Duodenal mucosa (tissue), 2 donors: ENCODE results near the gene PCGF5.

Experiments
- H3K27ac ChIP-seq: one replicate; pipeline ENCODE4 v1.7.0; 2013; ENCODE audit warnings: low read depth, low read length
- H3K27me3 ChIP-seq, 2 donors: one replicate each; pipeline ENCODE4 v1.7.0; 2013; ENCODE audit warnings: low read length in 2 of 2, control low read depth in 1 of 2; ENCODE audit not compliant: insufficient read depth in 2 of 2, control insufficient read depth in 1 of 2
- H3K36me3 ChIP-seq, 2 donors: one replicate each; pipeline ENCODE4 v1.7.0; 2013; ENCODE audit warnings: low read length in 2 of 2, control low read depth in 1 of 2; ENCODE audit not compliant: insufficient read depth in 2 of 2, control insufficient read depth in 1 of 2
- H3K4me1 ChIP-seq, 2 donors: one replicate each; pipeline ENCODE4 v1.7.0; 2013; ENCODE audit warnings: low read length in 2 of 2, control low read depth in 1 of 2; ENCODE audit not compliant: insufficient read depth in 2 of 2, control insufficient read depth in 1 of 2
- H3K4me3 ChIP-seq, 2 donors: one replicate each; pipeline ENCODE4 v1.7.0; 2013; ENCODE audit warnings: low read length in 2 of 2, low read depth in 1 of 2
- H3K9ac ChIP-seq, 2 donors: one replicate each; pipeline ENCODE4 v1.7.0; 2013; ENCODE audit warnings: low read length in 2 of 2, low read depth in 1 of 2
- H3K9me3 ChIP-seq, 2 donors: one replicate each; pipeline ENCODE4 v1.7.0; 2013; ENCODE audit warnings: low read length in 2 of 2, control low read depth in 1 of 2; ENCODE audit not compliant: control insufficient read depth in 1 of 2

PCGF5 gene

DNA sequence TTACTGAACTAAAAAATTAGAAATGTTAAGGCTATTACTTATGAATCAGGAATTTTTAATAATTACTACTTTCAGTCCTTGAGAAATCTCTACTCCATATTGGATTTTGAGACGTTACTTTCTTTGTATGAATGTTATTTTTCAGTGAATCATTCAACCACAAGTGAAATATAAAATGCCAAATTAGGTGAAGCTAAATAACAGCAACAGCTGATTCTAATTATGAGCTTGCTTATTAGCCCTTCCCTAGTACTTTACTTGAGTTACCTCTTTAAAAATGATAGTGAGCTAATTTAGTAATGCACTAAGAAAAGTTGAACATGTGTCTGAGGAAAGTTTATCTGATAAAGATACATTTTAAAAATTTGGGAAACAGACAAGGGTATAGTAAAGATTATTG lies 51.4 kb downstream of the PCGF5 start:
- H3K4me3 ChIP-seq, result no peak overlapping the region
- no peaks in the 10 kb centered on the region for H3K9me3 ChIP-seq
- no peaks in the 10 kb centered on the region for H3K4me1 ChIP-seq
- peaks cover 0 to 11% of the 10 kb centered on the region in 2 donors for H3K36me3 ChIP-seq
- no peak overlapping the region for H3K9ac ChIP-seq
- H3K27ac ChIP-seq, result no peak overlapping the region
- H3K27me3 ChIP-seq, result no peaks in the 10 kb centered on the region

DNA sequence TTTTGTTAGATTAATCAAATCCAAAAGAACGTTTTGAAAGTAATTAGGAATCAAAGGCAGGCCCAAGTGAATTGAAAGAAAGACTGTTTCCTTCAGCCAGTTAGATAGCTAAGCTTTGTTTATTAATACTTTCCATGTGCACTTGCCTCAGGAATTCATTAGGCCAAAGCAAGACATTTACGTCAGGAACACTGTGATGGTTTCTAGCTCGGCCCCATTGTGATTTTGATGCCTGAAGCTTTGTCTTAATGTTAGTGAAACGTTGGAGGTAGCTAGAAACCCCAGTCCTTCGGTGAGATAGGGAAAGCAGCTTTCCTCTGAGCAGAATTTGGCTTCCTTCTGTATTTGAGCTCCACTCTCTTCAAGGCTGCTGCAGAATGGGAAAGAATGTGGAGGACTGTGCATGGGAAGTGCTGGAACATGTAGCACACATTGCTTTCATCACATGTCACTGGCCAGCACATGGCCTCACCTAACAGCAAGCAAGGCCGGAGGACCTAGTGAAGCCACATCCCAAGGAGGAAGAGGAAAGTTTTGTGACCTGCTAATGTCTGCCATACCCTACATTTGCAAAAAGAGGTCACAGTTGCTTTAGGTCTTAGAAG lies 64.1 kb downstream of the PCGF5 start:
- Histone ChIP-seq H3K27ac (no peak overlapping the region), H3K9me3 (no peaks in the 10 kb centered on the region)

DNA sequence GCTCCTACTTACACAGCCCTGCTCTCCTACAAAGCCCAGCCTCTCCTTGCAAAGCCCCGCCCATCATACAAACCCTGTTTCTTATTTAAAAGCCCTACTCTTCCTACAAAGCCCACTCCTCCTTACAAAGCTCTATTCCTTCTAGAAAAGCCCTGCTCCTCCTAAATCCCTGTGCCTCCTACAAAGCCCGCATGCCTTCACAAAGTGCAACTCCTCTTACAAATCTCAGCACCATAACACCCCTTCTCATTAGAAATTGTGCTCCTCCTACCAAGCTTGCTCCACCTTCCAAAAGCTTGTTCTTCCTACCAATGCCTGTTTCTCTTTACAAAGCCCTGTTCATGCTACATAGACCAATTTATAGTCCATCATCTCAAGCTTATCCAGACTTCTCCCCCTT lies 66.1 kb downstream of the PCGF5 start:
- H3K9me3 ChIP-seq, result no peaks in the 10 kb centered on the region

More for the DNA sequence above, 64.1 kb downstream of the PCGF5 start:
- Histone ChIP-seq H3K36me3 (peaks cover 0 to 6% of the 10 kb centered on the region in 2 donors), H3K9ac (no peak overlapping the region), H3K4me1 (no peaks in the 10 kb centered on the region), H3K4me3 (no peak overlapping the region), H3K27me3 (no peaks in the 10 kb centered on the region)

DNA sequence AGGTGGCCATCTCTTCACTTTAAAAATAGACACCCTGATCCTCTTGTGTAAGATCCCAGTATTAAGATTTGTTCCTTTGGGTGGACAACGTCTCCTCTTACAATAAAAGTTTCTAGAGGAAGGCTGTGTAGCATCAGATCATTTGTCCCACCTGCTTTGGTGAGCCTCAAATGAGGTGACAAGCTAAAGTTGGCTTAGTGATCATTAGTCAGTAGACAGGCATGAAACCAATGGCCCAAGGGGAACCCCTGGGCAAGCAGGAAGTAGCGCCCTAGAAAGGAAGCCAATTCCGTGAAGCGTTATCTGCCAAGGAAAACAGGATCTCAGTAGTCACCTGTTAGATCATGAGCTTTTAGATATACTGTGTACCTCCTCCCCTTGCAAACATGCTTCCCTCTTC lies 66.8 kb downstream of the PCGF5 start:
- no peaks in the 10 kb centered on the region for H3K27me3 ChIP-seq
- no peak overlapping the region for H3K27ac ChIP-seq
- peaks cover 0 to 6% of the 10 kb centered on the region in 2 donors for H3K36me3 ChIP-seq
- H3K4me3 ChIP-seq, result no peak overlapping the region
- H3K9me3 ChIP-seq, result no peaks in the 10 kb centered on the region
- H3K9ac ChIP-seq, result no peak overlapping the region
- no peaks in the 10 kb centered on the region for H3K4me1 ChIP-seq

More for the DNA sequence above, 66.1 kb downstream of the PCGF5 start:
- H3K9ac ChIP-seq, result no peak overlapping the region
- H3K27ac ChIP-seq, result no peak overlapping the region
- peaks cover 0 to 6% of the 10 kb centered on the region in 2 donors for H3K36me3 ChIP-seq
- H3K4me1 ChIP-seq, result no peaks in the 10 kb centered on the region
- no peaks in the 10 kb centered on the region for H3K27me3 ChIP-seq
- H3K4me3 ChIP-seq, result no peak overlapping the region

DNA sequence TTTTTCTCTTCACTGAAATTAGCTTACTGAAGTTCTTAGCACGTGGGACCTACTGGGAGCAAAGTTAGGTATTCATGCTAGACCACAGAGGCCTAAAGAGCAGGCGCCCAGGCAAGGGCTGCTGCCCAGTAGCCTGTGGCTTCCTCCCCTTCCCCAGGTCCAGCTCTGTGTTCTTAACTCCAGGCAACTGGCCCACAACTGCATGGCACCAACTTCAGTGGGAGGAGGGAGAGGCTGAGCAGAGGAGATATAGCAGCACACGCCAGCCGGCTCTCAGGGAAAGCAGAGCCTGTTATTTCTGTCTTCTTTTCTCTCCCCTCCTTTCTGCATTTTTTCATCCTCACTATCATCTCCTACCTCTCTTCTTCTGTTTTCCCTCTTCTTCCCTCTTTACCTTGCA lies 67.4 kb downstream of the PCGF5 start:
- Histone ChIP-seq H3K9ac (no peak overlapping the region), H3K4me3 (no peak overlapping the region), H3K9me3 (no peaks in the 10 kb centered on the region), H3K27ac (no peak overlapping the region), H3K27me3 (no peaks in the 10 kb centered on the region), H3K4me1 (no peaks in the 10 kb centered on the region), H3K36me3 (peaks cover 0 to 6% of the 10 kb centered on the region in 2 donors)

DNA sequence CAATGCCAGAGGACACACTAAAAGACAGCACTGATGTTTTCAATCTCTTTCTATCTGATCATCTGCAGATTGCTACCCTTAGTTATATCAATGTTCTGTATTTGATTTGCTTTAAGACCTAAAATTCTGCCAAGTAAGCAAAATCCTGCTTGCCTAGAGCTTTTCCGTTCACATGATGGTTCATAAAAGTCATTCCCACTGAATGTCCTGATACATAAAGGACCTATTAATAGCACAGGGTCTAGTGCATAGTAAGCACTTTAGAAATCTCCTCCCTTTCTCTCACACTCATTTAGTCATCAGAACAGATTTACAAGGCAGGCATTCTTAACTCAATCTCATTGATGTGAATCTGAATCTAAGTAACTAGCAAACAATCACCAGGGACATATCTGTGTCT lies 68.8 kb downstream of the PCGF5 start:
- no peaks in the 10 kb centered on the region for H3K4me1 ChIP-seq
- no peaks in the 10 kb centered on the region for H3K9me3 ChIP-seq
- H3K4me3 ChIP-seq, result no peak overlapping the region
- H3K36me3 ChIP-seq, result peaks cover 0 to 6% of the 10 kb centered on the region in 2 donors
- H3K9ac ChIP-seq, result no peak overlapping the region
- H3K27ac ChIP-seq, result no peak overlapping the region
- H3K27me3 ChIP-seq, result no peaks in the 10 kb centered on the region

DNA sequence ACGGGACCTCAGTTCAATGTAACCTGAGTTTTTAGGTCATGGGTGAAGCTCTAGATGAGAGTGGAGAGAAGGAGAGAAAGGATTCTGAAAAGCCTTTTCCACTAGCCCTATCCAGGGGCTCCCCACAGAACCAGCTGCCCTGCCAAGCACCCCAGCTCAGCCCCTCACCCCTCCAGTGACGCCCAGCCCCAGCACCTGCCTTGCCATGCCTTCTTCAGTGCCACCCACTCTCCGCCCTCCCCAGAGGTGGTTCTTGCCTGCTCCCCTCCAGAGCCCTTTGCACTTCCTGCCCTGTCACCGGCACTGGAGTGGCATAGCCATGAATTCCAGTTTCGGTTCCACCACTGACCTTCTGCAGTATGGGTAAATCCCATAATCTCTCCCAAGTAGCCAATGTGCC lies 70.1 kb downstream of the PCGF5 start:
- H3K27ac ChIP-seq, result no peak overlapping the region
- H3K4me1 ChIP-seq, result no peaks in the 10 kb centered on the region
- no peak overlapping the region for H3K4me3 ChIP-seq
- H3K9me3 ChIP-seq, result no peaks in the 10 kb centered on the region
- H3K36me3 ChIP-seq, result no peaks in the 10 kb centered on the region
- no peak overlapping the region for H3K9ac ChIP-seq
- H3K27me3 ChIP-seq, result no peaks in the 10 kb centered on the region

DNA sequence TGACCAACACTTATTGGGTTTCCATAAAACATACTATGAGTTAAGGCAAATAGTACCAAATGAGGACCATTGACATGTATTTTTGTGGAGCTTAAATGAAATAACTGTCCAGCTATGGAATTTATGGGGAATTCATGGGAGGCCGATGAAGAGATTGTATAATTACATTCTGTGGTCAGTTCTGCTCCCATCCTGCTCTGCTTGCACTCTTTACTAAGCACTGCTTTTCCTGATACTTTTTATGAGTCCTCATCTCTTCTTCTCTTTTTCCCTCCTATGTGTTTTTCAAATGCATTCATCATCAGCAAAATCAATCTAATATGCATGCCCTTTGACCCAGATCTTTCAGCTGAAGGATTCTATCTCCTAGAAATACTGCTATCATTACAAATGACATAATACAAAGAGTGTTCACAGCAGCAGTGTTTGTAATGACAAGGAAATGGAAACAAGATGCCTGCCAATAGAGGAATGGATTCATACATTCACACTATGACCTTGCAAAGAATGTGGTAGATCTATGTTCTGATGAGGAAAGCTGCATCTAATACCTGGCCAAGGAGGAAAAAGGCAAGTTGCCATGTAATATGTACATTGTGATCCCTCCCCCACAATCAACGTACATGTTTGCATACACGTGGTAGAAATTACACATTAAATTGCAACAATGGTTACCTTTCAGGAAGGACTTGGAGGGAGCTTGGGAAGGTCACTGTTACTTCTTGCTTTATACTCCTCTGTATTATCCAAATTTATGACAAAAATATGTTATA lies 73.9 kb downstream of the PCGF5 start:
- H3K4me1 ChIP-seq, result peaks cover 0 to 7% of the 10 kb centered on the region in 2 donors
- H3K27me3 ChIP-seq, result no peaks in the 10 kb centered on the region
- H3K9ac ChIP-seq, result no peak overlapping the region
- H3K4me3 ChIP-seq, result no peak overlapping the region
- no peaks in the 10 kb centered on the region for H3K36me3 ChIP-seq
- no peaks in the 10 kb centered on the region for H3K9me3 ChIP-seq
- no peak overlapping the region for H3K27ac ChIP-seq

DNA sequence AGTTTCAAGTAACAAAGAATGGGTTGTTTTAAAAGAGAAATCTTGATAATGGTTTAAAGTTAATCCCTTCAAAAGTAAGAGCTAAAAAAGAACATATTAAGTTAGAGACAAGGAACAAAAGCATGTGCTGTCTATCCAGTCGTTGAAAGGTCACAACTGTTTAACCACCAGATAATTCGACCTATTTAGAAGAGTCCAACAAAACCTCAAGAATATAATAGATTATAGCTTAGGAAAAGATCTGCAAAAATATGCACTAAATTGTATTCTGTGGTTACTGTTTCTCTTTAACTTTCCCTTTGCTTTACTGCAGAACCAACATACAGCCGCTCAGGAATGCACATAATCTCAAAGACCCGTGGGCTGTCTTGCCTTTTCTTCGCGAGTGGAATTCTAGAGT lies 74.9 kb downstream of the PCGF5 start:
- no peak overlapping the region for H3K9ac ChIP-seq

DNA sequence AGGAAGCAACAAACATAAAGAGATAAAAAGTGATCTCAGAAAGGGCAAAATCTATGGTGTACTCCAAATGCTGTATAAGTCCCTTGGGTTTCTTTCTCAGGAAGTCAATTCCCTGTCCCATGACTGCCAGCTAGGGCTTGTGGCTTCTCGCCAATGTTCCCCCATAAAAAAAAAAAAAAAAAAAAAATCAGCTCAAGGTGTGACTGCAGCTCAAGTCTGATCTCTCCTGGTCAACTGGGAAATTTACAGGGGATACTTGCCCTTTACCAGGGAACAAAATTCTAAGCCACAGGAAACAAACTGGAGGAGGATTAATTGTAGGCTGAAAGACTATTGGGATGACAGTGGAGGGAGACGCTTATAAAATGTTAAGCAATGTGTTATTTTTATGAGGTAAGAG lies 76.0 kb downstream of the PCGF5 start:
- Histone ChIP-seq H3K9ac (no peak overlapping the region), H3K27me3 (no peaks in the 10 kb centered on the region), H3K9me3 (no peaks in the 10 kb centered on the region), H3K36me3 (no peaks in the 10 kb centered on the region), H3K4me3 (no peak overlapping the region), H3K4me1 (peaks cover 0 to 7% of the 10 kb centered on the region in 2 donors), H3K27ac (no peak overlapping the region)

More for the DNA sequence above, 74.9 kb downstream of the PCGF5 start:
- Histone ChIP-seq H3K4me1 (peaks cover 0 to 7% of the 10 kb centered on the region in 2 donors), H3K27me3 (no peaks in the 10 kb centered on the region), H3K27ac (no peak overlapping the region), H3K4me3 (no peak overlapping the region), H3K9me3 (no peaks in the 10 kb centered on the region), H3K36me3 (no peaks in the 10 kb centered on the region)
